Stimulated activated CD4-positive, alpha-beta T cell treated with anti-CD3 and anti-CD28 coated beads, Interleukin-12 subunit alpha, Interleukin-12 subunit beta, amount 100 ng/mL, for 4 hours (primary cell): ENCODE data around the gene COL2A1.

ENCODE experiments used
- DNase-seq: peaks from one replicate; pipeline ENCODE4 v3.0.0-alpha.2; 2020

COL2A1 gene

DNA sequence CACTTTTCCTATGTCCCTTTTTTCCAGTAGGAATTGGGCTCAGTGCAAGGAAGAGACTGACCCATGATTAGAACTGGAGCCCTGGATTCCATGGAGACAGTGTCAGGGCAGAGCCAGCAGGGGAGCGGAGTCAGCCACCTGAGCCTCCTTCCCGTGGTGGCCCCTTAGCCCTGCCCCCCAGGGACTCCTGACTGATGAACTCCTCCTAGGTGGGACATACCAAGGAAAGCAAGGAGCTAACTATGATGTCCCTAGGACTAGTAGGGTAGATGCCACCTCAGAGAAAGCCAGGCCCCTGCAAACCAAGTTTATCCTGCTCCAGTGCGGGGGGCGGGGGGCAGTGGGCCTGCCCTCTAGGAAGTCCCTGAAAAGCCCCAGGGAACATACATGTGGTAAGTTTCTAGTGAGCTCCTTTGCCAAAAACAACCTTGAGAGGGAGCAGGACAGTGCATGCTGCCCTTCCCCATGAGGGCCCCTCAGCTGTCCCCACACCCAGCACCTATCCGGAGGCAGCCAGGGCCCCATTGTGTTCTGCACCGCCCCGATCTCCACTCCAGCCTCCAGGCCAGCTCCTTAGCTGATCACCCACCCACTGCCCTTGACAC, 6.2 kb upstream of the COL2A1 start:
- DNase-seq = no peak

DNA sequence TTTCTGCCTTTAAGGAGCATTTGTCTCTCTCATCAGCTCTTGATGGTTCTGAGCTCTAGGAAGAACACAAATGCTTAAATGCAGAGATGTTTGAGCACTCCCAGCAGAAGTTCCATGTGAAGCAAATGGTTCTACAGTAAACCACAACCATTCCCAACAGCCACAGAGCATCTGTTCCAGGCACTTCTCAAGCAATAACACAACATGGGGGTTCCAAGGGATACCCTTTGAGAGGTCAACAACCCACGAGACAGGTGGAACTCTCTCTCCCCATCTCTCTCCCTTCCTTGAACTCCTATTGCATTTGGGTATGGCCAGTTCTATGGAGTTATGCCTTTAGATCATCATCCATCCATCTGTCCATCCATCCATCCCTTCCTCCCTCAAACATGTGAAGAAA, 5.2 kb upstream of the COL2A1 start:
- DNase-seq = no peak

DNA sequence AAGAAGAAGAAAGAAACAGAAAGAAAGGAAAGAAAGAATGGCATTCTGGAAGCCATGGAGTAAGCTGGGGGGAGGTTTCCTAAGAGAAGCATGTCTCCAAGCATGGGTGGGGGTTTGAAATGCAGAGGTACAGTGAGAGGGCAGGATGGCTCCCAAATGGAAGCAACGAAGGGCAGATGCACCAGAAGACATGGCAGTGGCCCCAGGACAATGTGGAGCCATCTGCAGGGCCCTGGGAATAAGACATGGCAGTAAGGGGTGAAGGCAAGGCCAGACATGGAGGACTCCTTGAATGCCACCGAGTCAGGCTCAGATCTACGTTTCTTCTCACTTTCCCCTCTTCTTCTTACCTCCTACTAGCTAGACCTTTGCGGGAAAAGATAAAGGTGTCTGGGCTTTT, 4.7 kb upstream of the COL2A1 start:
- DNase-seq = no peak

DNA sequence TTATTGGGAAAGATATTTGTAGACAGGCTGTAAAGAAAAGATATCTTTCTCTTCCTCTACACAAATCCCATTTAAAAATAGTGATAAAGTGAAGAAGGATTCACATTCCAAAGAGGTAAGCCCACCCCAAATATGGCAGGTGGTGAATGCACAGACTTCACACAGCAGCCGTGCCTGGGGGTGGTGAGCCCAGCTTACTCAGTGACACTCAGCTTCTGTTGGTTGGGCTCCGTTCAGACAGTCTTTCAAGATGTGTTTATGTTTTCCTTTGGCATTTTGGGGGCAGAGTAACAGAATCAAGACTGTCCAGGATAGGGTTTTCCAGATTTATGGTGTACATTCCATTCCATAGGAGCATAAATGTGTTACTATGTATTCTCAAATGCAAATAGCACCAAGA, 4.1 kb upstream of the COL2A1 start:
- no peak for DNase-seq

DNA sequence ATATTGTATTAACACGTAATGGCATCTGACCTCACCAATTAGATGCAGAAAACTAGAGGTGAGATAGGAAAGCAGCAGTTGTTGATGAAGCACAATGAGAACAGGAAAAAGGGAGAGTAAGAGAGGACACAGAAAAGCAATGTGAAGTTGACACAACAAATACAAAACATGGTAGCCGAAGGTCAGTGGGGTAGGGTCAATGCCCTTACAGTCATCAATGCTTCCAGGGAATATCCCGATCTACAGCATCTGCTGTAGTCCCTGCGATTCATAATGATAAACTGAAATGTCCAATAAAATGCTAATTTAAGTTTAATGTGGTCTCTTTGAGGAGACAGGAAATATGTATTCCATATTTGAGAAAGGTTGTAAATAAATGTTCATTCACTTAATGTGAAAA, 2.9 kb upstream of the COL2A1 start:
- no peak for DNase-seq

DNA sequence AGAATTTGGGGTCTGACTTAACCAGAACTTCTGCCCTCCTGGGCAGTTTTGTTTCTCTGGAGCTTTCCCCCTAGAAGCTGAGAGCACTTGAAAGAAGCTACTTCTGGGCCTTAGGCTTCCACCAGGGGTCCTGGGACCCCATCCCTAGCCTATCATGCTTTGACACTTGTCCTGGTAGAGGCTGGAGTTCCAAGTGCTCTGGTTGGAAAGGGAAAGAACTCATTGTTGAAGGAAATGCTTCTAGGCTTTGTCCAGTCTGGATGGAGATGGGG, 1.4 kb upstream of the COL2A1 start:
- no peak for DNase-seq

DNA sequence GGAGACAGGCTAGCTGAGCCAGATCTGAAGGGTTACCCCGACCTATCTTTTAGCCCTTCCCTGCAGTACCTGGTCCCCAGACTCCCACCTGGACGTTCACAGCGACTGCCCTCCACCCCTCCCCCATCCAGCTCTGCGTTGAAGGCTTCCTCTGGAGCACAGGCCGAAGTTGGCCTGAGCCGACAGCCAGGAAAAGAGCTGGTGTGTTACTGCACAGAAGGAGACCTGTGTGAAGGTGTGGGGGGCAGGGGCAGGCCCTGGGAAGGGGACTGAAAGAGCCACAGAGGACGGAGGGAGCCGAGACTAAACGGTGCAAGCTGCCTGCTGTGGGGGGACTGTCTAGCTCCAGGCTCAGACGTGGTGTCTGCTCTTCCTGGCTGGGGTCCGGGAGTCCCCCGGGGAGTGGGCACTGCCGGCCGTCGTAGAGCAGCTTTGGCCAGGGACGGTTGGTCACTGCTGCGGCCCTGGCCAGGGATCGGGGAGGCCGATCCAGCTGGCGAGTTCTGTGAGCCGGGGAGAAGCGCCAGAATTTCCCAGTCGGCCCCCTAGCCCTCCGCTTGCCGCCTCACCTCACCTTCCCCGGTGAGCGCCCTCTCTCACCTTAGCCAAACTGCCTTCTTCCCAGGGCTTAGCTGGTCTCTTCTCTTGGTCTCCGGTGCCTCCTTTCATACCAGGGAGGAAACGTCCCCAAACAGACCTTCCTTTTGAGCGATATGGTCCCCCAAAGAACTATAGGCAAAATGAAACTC, 899 bp upstream of the COL2A1 start:
- no peak for DNase-seq

DNA sequence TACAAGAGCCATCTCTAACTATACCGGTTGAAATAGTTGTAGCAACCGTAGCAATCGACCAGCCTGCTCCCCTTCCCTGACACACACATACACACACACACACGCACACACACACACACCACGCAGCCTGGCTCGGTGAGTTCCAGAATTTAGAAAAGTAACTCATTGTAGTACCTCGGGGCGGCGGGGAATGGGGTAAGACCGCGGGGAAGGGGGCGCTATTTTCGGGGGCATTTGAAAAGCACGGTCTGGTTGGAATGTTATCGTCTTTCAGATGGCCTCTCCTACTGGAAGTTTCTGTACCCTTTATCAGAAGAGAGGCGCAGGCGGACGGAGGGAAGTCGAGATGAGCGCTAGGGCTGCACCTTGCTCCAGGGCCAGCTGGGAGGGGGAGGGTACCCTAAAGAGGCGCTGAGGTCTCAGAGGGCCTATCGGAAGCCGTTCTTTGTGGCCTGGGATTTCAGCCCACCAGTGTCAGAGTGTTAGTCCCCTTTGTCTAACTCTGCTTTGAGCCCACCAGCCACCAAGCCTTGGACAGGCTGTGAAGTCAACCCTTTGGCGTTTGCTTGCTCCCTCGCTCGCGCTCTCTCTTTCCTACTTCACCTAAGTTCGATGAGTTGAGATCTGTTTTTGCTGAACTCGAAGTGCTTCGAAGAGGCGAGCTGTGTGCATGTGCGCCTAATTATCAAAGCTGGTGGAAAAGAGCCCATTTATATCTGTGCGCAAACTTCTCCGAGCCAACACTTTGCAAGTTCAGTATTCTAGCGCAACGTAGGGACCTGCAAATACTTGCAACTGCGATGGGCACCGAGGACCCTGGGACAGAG, 837 bp downstream of the COL2A1 start:
- no peak for DNase-seq

DNA sequence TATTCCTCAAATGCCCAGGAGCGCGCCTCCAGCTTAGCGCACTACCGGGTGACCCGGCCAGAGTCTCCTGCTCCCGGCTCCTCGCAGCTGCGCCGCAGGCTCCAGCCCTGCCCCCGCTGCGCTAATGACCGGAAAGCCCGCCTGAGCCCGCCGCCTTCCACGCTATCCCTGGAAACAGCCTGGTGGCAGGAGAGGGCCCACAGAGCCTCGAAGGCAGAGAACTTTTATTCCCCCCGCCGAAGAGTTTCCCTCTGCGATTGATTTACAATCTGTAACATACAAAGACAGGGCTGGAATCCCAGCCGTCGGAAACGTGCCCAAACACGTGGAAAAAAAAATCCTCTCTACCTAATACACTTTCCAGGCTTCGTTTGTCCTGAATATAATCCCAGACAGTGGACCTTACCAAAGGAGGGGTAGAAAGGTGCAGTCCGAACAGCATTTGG, 1.5 kb downstream of the COL2A1 start:
- no peak for DNase-seq

DNA sequence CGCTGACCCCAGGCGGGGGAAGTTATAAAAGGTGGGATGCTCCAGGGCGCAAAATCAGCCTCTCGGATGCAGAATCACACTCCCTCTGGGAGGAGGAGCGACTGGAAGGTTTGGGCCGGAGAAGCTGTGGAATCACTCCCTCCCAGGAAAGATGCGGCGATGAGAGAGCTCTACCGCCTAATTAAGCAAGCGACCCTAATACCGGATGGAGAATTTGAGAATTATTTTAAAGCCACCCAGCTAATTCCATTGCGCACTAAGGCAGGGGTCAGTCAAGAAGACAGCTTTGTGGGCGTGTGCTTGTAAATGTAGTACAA, 1.9 kb downstream of the COL2A1 start:
- no peak for DNase-seq

DNA sequence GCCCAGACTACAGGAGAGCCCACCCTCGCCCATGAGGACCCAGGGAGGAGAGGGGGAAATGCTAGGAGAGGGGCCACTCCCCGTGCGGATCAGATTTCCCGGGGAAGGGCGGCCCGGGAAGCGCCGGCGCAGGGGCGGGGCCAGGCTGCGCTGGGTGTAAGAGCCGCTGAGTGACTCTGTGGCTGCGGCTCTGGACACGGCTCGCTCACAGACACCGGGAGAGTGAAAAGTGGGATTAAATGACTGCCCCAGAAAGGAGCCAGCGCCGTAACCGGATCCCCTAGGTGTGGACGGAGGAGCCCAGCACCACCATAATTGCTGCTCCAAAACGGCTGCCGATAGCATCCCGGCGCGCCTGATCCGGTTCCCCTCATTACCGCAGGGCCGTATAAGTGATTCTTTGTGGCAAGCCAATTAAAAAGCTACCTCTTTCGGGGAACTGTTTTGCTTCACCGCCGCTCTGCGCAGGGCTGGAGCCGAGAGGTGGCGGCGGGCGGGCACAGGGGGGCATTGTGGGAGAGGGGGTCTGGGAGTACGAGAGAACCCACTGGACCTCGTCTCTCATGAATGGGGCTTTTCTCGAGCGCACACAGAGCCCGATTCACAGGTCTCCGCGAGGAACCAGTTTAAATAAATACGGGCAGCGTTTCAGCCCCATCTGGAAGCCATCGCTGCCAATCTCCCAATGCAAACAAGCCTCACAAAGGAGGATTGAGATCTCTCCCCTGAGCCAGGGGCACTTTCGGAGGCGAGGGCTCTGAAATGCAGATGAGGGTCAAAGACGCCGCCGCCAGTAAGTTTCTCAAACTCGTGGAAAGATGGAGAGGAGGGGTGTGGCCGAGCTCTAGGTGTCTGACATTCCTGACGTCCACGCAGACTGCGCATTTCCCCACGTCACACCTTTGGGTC, 2.5 kb downstream of the COL2A1 start:
- no peak for DNase-seq

DNA sequence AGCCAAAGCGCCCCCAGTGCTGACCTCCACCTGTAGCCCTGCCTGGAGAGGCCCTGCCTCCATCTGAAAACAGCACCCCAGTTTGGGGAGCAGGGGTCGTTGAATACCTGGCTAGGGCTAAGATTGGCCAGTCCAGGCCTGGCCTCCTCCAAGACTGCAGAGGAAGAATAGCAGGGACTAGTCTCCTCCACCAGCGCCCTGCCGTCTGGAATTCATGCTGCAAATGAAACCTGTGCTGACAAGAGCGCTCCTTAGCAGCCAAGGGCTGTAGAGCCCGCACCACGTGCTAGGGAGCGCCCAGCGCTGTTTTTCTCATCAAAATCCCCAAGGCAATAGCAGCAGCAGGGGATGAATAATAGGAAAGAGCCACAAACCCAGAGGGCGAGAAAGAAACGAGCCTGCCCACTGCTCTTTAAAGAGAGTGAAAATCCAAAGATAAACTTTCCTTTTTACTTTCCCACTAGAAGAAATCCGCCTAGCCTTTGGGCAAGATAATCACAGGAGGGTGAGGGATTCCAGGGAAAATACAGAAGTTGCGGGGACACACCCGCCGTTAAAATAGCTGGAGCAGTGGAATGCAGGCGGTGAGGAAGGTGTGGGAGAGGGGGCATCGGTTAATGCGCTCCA, 3.3 kb downstream of the COL2A1 start:
- no peak for DNase-seq

DNA sequence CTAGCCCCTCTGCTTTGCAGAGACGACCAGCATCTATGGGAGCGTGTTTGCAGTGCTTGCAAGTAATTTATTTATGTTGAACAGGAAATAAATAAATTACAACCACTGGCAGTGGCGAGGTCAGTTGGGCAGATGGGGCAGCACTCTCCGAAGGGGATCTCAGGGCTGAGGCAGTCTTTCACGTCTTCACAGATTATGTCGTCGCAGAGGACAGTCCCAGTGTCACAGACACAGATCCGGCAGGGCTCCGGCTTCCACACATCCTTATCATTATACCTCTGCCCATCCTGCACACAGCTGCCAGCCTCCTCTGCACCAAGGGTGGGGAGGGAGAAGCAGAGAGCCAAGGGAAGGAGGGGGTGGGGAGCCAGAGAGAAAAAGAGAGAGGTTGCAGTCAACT, 4.5 kb downstream of the COL2A1 start:
- no peak for DNase-seq

DNA sequence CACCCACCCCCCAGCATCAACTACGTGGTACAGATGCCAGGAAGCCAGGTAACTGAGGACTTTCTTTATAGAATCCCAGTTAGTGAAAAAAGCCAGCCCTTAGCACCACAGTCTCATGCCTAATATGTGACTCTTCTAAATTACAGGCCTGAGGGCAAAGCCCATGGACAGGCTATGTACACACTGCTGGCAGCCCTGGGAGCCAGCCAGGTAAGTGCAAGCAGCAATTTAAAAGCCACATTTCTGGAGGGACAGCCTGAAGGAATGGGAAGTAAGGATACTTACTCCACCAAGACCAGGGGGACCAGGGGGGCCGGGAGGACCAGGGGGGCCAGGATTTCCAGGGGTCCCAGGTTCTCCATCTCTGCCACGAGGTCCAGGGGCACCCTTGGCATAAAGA, 7.0 kb downstream of the COL2A1 start:
- no peak for DNase-seq

DNA sequence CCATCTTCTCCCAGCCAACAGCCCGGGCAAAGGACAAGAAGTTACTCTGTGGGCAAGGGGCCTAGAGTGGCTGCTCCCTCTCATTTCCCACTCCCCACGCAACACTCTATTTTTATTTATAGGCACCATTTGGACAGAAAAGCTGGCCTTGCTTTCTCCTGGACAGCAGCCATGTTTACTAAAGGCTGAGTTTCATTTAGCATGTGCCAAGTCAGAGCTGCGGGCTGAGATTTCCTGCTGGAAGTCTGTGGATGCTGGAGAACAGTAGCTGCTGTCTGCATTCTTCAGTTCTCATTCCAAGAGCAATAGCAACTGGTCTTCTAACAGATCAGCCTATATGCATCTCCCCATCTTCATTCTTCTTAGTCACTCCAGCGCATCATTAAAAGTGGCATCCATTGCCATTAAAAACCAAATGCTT, 8.3 kb downstream of the COL2A1 start:
- DNase-seq = no peak

DNA sequence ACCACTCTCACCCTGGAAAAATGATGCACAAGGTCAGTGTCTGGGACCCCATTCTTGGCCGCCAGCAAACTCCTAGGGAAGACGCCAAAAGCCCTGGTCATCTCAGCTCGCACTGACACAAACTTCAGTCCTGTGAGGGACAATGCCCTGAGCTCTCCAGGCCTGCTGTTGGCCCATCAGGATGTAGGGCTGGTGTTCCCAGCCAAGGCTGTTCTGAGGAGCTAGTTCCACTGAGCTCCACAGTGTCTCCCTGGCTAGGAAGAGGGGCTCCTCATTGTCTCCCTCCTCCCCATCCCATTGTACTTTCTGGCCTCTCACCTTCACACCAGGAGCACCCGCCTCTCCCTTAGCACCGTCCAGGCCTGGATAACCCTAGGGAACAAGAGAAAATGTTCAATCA, 10.8 kb downstream of the COL2A1 start:
- DNase-seq = no peak

DNA sequence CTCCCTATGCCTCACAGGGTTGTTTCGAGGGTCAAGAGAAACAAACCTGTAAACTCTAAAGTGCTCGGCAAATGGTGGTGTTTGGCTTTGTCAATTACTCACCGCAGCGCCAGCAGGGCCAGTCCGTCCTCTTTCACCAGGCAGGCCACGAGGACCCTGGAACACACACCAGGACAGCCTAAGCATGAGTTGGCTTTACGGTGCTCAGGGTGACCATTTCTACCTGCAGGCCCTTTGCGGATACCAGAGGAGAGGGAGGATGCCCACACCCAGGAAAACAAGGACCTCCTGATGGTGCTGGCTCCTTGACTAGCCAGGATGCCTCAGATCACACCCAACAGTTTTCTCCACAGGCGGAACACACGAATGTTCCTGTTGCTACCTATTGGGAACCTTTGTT, 11.5 kb downstream of the COL2A1 start:
- DNase-seq = no peak

DNA sequence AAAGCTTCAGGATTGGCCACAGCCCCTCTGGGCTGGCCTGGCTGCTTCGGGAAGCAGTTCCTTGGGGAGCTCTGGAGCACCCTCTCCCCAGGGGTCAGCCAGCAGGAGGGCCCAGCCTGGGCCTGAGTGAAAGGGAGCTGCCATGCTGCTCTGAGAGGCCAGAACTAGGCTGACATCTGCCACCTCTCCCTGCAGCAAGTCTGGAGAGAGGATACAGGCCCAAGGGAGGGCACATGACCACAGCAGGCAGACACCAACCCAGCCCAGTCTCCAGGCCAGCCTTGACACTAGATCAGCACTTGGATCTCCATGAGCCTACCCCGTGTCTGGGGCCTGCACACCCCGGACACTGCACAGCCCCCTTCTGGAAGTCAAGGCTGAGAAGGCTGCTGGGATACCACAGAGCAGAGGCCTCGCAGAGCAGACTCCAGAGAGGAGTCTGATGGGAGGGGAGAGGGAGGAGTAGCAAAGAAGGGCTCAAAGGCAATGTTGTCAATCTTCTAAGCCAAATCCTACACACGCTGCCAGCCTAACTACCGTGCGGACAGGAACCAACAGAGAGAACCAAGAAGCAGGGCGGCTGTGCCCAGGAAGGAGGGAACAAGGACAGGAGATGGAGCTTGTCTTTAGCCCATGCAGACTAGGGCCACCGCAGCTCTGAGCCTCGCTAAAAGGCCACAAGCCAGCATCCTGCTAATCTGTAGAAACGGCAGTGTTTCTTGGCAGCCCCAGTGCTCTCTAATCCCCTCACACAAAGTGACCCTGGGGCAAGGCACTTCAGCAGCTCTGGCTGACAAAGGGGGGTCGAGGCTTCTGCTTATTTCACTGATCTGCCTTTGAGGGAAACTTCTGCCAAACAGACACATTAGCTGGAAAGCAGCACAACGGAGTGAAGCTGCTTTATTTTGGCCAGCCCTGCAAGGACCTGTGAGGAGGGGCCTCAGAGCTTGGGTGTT, 12.9 kb downstream of the COL2A1 start:
- no peak for DNase-seq

DNA sequence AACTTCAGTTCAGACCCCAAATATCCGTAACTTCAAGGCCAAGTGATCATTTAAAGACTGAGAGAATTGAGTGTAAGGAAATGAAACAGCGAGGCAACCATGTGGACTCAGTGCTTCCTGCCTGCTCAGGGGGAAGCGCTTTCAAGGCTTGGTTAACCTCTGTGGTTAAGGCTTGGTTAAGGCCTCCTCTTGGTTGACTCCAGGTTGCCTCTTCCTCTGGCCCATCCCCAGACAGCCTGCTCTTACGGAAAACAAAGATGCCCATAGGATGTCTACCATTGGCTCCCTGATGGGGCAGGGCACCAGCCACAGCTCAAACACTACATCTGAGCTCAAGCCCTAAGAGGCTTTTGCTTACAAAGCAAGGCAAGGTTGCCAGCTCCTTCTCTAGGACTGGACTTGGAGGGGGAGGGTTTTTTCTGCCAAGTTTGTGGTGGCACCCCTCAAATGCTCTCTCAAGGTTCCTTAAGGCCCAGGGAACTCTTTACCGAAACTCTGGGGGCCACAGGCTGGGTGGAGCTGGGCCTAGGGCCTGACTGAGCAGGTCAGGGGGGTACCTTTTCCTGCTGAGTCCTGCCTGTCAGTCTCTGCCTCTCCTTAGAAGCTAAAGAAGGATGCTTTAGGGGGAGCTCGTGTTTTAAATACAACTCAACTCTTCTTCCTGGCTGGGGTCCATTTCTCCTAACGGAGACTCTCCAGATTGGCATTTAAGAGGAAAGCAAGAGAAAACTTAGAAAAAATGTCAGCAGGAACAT, 13.7 kb downstream of the COL2A1 start:
- DNase-seq = no peak

DNA sequence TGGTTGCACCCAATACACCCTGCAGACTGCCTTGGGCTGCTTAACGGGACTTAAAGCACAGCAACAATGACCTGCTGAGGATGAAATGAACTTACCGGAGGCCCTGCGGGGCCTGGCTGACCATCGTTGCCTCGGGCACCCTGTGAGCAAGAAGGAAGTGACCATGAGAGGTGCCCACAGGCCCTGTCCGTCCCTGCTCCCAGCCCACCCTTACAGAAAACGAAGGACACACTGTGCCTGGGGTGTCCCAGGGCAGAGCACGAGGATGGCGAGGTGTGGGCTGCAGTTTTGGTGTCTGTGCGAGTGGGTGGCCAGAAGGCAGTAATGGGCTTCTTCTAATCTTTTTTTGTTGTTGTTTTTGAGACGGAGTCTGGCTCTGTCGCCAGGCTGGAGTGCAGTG, 14.6 kb downstream of the COL2A1 start:
- no peak for DNase-seq

DNA sequence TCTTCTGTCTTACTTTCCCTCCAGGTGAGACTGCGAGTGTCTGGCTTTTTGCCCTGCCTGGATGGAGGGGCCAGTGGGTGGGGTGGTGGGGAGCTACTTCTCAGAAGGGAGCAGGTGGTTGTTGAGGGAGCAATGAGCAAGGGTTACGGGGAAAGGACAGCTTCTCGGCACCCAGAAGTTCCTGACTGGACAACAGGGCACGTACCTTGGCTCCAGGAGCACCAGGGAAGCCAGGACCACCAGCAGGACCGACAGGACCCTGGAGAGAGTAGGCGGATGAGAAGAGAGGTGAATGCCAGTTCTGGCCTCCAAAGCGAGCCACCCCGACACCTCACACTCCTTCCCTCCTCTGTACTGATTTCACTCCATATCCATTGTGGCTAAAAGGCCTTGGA, 15.3 kb downstream of the COL2A1 start:
- no peak for DNase-seq
